Measurements from ENCODE around the gene CTH. TPM values are rescaled to one million over a fixed set of nuclear protein-coding genes. Genes with fewer than 3 reads are reported as not detected.
A peak's percentile ranks its signal among the peaks of the same experiment; 100 is the strongest.

The CTH gene
- total and polyA plus RNA-seq, 12 donors, result 1.5 to 3.4 (median 1.9) TPM

- H3K4me3 ChIP-seq, result no peak overlapping the region
- TF ChIP-seq CTCF (IDR thresholded peaks at IDR 0.05), result no peak
- H3K9me3 ChIP-seq, result peaks cover 0 to 8% (median 0%) of the 10 kb centered on the region in 11 donors
- ATAC-seq (no peak), DNase-seq (no peak)
- no peaks in the 10 kb centered on the region for H3K36me3 ChIP-seq
- intact Hi-C loops (cut with DNase I), result loop anchor here in 4 of 10 donors (10.0 kb wide), 2 partner anchors 53 to 353 kb away; no protein-coding TSS in a partner anchor
- H3K27me3 ChIP-seq, result no peaks in the 10 kb centered on the region
- H3K27ac ChIP-seq, result no peak overlapping the region
- WGBS, 2 donors, result 88 to 96% methylated on average over 2 of the region's 2 CpGs
- peaks cover 0 to 13% (median 2%) of the 10 kb centered on the region in 9 donors for H3K4me1 ChIP-seq
Observed at GRCh38 chr1:70487459-70487815, 76.4 kb downstream of the CTH start.

GRCh38 chr1:70487910-70488665 is 77.0 kb downstream of the CTH start:
- peaks cover 0 to 8% (median 0%) of the 10 kb centered on the region in 11 donors for H3K9me3 ChIP-seq
- TF ChIP-seq CTCF (IDR thresholded peaks at IDR 0.05), result peak; percentile 7 to 77 (median 60)
- H3K4me1 ChIP-seq, result peaks cover 0 to 13% (median 2%) of the 10 kb centered on the region in 9 donors
- intact Hi-C loops (cut with DNase I), result loop anchor here in 4 of 10 donors (10.0 kb wide), 2 partner anchors 53 to 353 kb away; no protein-coding TSS in a partner anchor
- no peaks in the 10 kb centered on the region for H3K36me3 ChIP-seq
- ATAC-seq, result peak in 6 of 8 donors; percentile 55 to 73 (median 62)
- no peak overlapping the region for H3K27ac ChIP-seq
- WGBS, 2 donors, result 40 to 47% methylated on average over 6 of the region's 6 CpGs
- peak in 1 of 2 donors; percentile 16 for DNase-seq
- H3K4me3 ChIP-seq, result no peak overlapping the region
- H3K27me3 ChIP-seq, result no peaks in the 10 kb centered on the region

Other genes starting within 250 kb of the CTH start
- gene LRRC40, start 205.7 kb upstream of the CTH start, total RNA-seq, result 10 to 100 TPM; 10.0 to 12.2 (median 11.2) TPM
- gene LRRC40, start 205.7 kb upstream of the CTH start, polyA plus RNA-seq, result 10 to 100 TPM in 1 of 2 donors, 1 to 10 TPM in 1; 6.5 to 10.5 TPM
- 10 to 100 TPM; 41.8 to 64.1 (median 52.8) TPM for gene SRSF11, start 189.9 kb upstream of the CTH start, total RNA-seq
- 100 to 1,000 TPM in 1 of 2 donors, 10 to 100 TPM in 1; 44.2 to 174 TPM for gene SRSF11, start 189.9 kb upstream of the CTH start, polyA plus RNA-seq
- 10 to 100 TPM in 5 of 10 donors, 1 to 10 TPM in 5; 8.4 to 12.5 (median 10.1) TPM for gene ANKRD13C, start 56.5 kb upstream of the CTH start, total RNA-seq
- 10 to 100 TPM in 1 of 2 donors, 1 to 10 TPM in 1; 5.5 to 11.9 TPM for gene ANKRD13C, start 56.5 kb upstream of the CTH start, polyA plus RNA-seq

All from heart right ventricle (tissue), 16 donors.